GM18868 (cell line): ENCODE measurements around the gene TLK2.

Experiments
- ATAC-seq: cut with Tn5 transposase; IDR thresholded peaks from one replicate; pipeline ENCODE4 v1.9.1; 2021; ENCODE audit warnings: mild to moderate bottlenecking, moderate library complexity; ENCODE audit not compliant: unreplicated experiment

TLK2 gene

DNA sequence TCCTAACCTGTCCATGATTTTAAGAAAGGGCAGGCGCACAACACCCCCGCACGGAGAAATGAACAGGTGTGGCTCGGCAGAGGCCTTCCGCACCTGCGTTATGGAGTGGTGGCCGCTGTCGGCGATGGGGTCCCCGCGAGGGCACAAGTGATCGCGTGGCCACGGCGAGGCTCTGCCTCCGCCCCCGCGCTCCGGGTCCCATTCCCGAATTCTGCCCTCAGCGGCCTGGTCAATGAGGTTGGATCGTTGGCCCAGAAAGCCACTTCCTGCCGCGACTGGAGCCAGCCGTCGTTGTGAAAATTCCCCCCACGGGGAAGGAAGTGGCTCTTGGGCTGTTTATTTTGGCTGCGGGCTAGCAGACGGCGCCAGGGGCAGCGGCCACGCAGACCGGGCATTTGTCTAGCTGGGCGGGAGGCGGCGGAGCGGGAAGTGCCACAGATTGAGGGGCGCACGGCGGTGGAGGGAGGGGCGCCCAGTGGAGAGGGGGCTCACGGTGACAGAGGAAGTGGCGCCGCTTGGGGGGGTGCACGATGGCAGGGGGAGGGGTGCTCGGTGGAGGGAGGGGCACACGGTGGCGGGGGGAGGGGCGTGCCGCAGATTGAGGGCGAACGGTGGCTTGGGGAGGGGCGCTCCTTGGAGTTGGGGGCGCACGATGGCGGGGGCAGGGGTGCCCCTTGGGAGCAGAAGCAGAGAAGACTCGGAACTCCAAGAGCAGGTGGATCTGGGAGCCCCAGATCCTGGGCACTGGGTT, 173.8 kb downstream of the TLK2 start:
- no peak for ATAC-seq

GRCh38 chr17:62653002-62653825, 174.6 kb downstream of the TLK2 start:
- peak; percentile 94 for ATAC-seq

GRCh38 chr17:62653826-62654761, 175.5 kb downstream of the TLK2 start:
- ATAC-seq = no peak

DNA sequence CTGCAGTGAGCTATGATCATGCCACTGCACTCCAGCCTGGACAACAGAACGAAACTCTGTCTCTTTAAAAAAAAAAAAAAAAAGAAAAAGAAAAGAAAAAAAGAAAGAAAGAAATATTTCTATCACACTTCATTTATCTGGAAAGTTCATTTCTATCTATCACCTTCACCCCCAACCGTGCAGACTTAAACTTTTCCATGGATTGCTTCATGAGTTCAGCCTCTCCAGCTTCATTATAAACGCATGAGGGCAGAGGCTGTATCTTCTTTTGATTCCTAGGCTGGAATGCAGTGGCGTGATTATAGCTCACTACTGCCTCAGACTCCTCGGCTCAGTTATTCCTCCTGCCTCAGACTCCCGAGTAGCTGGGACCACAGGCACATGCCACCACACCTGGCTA, 177.0 kb downstream of the TLK2 start:
- ATAC-seq = no peak

- no peak for ATAC-seq
Measured at GRCh38 chr17:62656446-62656845, 177.8 kb downstream of the TLK2 start.

GRCh38 chr17:62657145-62657665, 178.6 kb downstream of the TLK2 start:
- no peak for ATAC-seq

- no peak for ATAC-seq
Measured at GRCh38 chr17:62657690-62658089, 179.1 kb downstream of the TLK2 start.

- ATAC-seq = no peak
Measured at GRCh38 chr17:62658136-62658920, 179.7 kb downstream of the TLK2 start.

GRCh38 chr17:62660629-62661118, 182.0 kb downstream of the TLK2 start:
- no peak for ATAC-seq

DNA sequence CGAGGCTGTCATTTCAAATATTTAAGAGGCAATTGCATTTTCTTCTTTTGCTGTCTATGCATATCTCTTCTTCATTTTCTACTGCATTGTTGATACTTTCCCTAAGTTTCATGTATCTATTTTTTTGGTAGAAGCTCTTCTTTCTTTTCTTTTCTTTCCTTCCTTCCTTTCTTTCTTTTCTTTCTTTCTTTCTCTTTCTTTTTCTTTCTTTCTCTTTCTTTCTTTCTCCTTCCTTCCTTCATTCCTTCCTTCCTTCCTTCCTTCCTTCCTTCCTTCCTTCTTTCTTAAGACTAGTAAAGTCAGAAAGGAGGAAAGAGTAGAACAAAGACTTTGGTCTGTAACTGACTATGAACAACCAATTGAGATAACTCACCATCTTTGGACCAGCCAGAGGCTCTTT, 182.7 kb downstream of the TLK2 start:
- ATAC-seq = no peak

DNA sequence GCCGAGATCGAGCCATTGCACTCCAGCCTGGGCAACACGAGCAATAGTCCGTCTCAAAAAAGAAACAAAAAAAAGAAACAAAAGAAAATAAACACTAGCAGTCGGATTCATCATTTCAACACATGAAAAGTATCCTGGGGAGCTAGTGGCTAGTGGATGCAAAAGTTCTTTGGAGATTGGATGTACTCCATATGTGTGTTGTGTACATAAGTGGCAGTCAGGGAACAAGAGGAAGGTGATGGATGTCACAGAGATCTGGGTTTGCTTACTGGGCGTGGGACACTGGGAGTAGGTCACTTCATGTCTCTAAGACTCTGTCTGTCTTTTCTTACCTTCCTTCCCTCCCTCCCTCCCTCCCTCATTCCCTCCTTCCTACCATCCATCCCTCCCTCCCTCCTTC, 184.2 kb downstream of the TLK2 start:
- no peak for ATAC-seq
